GM10266 (cell line): ENCODE data around the gene RAMP2.
A peak's percentile ranks its signal among the peaks of the same experiment; 100 is the strongest.

Experiments
- DNase-seq: peaks from one replicate; pipeline ENCODE4 v3.0.0; 2012; ENCODE audit errors: extremely low spot score
- CTCF ChIP-seq: IDR thresholded peaks from 2 replicates; pipeline ENCODE4 v1.5.1; 2012; ENCODE audit warnings: mild to moderate bottlenecking, low read depth; ENCODE audit not compliant: control insufficient read depth, insufficient read depth; ENCODE audit errors: missing control alignments

RAMP2 gene

GRCh38 chr17:42773290-42774035 is 12.4 kb downstream of the RAMP2 start, which contains the start of gene VPS25:
VPS25 (plus strand) TSS chr17:42773449; CDS start chr17:42773476, 27 bp downstream.
- peak; percentile 11 for TF ChIP-seq CTCF
- DNase-seq, result peak; percentile 89

GRCh38 chr17:42774066-42774745 is 13.2 kb downstream of the RAMP2 start:
- DNase-seq, result no peak
- no peak for TF ChIP-seq CTCF

GRCh38 chr17:42775534-42776098 is 14.6 kb downstream of the RAMP2 start:
- TF ChIP-seq CTCF, result no peak
- DNase-seq, result peak; percentile 65

GRCh38 chr17:42778570-42778969 is 17.5 kb downstream of the RAMP2 start:
- TF ChIP-seq CTCF, result no peak
- DNase-seq, result no peak

GRCh38 chr17:42779304-42779935 is 18.4 kb downstream of the RAMP2 start:
- no peak for DNase-seq
- no peak for TF ChIP-seq CTCF

GRCh38 chr17:42779936-42780850 is 19.2 kb downstream of the RAMP2 start, which contains the start of gene WNK4:
WNK4 (plus strand) TSS chr17:42780610; CDS start chr17:42780699, 89 bp downstream.
- peak; percentile 31 for DNase-seq
- TF ChIP-seq CTCF, result no peak
